ENCODE measurements around the gene CHST2.
"Not testable (repeated sequence)": the region's sequence is repeated elsewhere in the genome, so short reads cannot be mapped to it uniquely, and the experiment has no call there.

Gene CHST2

GRCh38 chr3:143119009-143119914 lies at the start of gene CHST2:
Gene CHST2, plus strand, starts transcription at chr3:143119771. Its CDS starts 1,046 bp downstream, at chr3:143120817.
- DNase-seq (ENCODE audit: low read depth in 2 of 2) = peak; percentile 55 to 71

GRCh38 chr3:143070977-143071551 lies 48.5 kb upstream of the CHST2 start:
- no peak for DNase-seq (ENCODE audit: low read depth in 2 of 2)

- no peak for DNase-seq (ENCODE audit: low read depth in 2 of 2)
Measured at GRCh38 chr3:143071776-143072175, 47.8 kb upstream of the CHST2 start.

- DNase-seq (ENCODE audit: low read depth in 2 of 2) = not testable (repeated sequence)
Measured at GRCh38 chr3:143072298-143073020, 47.1 kb upstream of the CHST2 start.

- DNase-seq (ENCODE audit: low read depth in 2 of 2) = not testable (repeated sequence)
Measured at GRCh38 chr3:143073541-143073940, 46.0 kb upstream of the CHST2 start.

GRCh38 chr3:143073983-143074382 lies 45.6 kb upstream of the CHST2 start:
- DNase-seq (ENCODE audit: low read depth in 2 of 2) = not testable (repeated sequence)

GRCh38 chr3:143078883-143079282 lies 40.7 kb upstream of the CHST2 start:
- no peak for DNase-seq (ENCODE audit: low read depth in 2 of 2)

- no peak for DNase-seq (ENCODE audit: low read depth in 2 of 2)
Measured at GRCh38 chr3:143080196-143080595, 39.4 kb upstream of the CHST2 start.

GRCh38 chr3:143081365-143081764 lies 38.2 kb upstream of the CHST2 start:
- DNase-seq (ENCODE audit: low read depth in 2 of 2) = no peak

- DNase-seq (ENCODE audit: low read depth in 2 of 2) = no peak
Measured at GRCh38 chr3:143081844-143082778, 37.5 kb upstream of the CHST2 start.

GRCh38 chr3:143083781-143084180 lies 35.8 kb upstream of the CHST2 start:
- DNase-seq (ENCODE audit: low read depth in 2 of 2) = no peak

- no peak for DNase-seq (ENCODE audit: low read depth in 2 of 2)
Measured at GRCh38 chr3:143084856-143085731, 34.5 kb upstream of the CHST2 start.

- DNase-seq (ENCODE audit: low read depth in 2 of 2) = no peak
Measured at GRCh38 chr3:143088835-143089234, 30.7 kb upstream of the CHST2 start.

GRCh38 chr3:143089965-143090364 lies 29.6 kb upstream of the CHST2 start:
- no peak for DNase-seq (ENCODE audit: low read depth in 2 of 2)

GRCh38 chr3:143090486-143090885 lies 29.1 kb upstream of the CHST2 start:
- no peak for DNase-seq (ENCODE audit: low read depth in 2 of 2)

- no peak for DNase-seq (ENCODE audit: low read depth in 2 of 2)
Measured at GRCh38 chr3:143090976-143091837, 28.4 kb upstream of the CHST2 start.

GRCh38 chr3:143092191-143092590 lies 27.4 kb upstream of the CHST2 start:
- no peak for DNase-seq (ENCODE audit: low read depth in 2 of 2)

- no peak for DNase-seq (ENCODE audit: low read depth in 2 of 2)
Measured at GRCh38 chr3:143095813-143096212, 23.8 kb upstream of the CHST2 start.

- DNase-seq (ENCODE audit: low read depth in 2 of 2) = no peak
Measured at GRCh38 chr3:143098032-143098764, 21.4 kb upstream of the CHST2 start.

Data from stimulated activated CD4-positive, alpha-beta T cell treated with anti-CD3 and anti-CD28 coated beads, Interleukin-4, amount 100 ng/mL, for 48 hours (primary cell).